Fibroblast of skin of scalp (primary cell): Measurements from ENCODE around the gene ARTN.

Experiments used
- DNase-seq: peaks from one replicate; pipeline ENCODE4 v3.0.0-alpha.2; 2013

The ARTN gene

DNA sequence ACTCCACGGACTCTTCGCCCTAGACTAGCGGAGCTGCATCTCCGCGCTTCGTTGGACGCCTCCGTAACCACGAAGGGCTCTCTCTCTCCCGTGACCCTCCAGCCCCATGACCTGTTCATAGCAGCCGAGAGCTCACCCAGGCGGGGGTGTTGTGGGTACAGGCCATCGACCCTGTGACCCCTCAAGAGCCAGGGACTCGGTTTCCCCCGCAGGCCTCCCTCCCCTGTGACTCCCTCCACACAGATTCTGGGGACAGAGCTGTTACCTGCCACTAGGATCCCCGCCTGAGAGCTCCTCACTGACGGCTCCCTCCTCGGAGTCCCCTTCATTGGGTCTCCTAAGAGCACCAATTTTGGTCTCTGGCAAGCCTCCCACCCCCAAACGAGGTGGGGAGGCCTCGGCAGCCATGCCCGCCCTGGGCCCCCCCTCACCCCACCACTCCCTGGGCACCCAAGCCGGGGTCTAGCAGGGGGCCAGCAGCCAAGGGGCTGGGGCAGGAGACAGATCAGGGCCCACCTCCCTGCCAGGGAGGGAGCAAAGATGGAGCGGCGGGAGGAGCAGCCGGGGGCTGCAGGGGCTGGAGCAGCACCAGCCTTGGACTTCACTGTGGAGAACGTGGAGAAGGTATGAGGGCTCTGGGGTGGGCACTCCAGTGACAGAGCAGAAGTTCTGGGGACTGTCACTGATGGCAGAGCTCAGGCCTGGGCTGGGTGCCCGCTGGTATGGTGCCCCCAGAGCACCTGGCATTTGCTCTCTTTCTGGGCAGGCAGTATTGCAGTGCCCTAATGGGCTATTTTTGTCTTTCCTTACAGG lies 13.7 kb downstream of the ARTN start:
- DNase-seq, result no peak

DNA sequence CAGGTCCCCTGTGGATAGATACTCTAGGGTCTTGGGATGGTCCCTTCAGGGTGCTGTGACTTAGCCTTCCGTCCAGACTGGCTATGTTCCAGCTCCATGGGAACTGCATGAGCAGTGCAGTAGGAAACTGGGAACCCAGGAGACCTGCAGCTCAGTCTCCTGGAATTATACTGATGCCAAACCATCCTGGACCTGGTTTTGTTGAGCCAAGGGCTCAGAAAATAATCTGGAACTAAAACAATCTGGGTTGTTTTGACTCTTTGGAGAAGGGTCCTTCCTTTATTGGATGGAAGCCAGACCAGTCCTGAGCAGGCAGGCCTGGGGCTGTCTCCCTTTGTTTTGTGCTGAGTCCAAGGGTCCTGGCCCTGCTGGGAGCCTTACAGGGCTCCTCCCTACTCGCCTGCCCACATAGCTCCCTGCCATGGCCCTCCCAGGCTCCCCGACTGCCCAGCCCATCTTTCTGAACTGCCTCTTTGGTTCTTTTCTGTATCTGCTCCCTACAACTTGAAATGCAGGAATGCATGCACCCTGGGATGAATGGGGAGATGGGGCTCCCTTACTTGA lies 14.4 kb downstream of the ARTN start:
- DNase-seq, result no peak

GRCh38 chr1:43949678-43950077 lies 16.1 kb downstream of the ARTN start:
- no peak for DNase-seq

DNA sequence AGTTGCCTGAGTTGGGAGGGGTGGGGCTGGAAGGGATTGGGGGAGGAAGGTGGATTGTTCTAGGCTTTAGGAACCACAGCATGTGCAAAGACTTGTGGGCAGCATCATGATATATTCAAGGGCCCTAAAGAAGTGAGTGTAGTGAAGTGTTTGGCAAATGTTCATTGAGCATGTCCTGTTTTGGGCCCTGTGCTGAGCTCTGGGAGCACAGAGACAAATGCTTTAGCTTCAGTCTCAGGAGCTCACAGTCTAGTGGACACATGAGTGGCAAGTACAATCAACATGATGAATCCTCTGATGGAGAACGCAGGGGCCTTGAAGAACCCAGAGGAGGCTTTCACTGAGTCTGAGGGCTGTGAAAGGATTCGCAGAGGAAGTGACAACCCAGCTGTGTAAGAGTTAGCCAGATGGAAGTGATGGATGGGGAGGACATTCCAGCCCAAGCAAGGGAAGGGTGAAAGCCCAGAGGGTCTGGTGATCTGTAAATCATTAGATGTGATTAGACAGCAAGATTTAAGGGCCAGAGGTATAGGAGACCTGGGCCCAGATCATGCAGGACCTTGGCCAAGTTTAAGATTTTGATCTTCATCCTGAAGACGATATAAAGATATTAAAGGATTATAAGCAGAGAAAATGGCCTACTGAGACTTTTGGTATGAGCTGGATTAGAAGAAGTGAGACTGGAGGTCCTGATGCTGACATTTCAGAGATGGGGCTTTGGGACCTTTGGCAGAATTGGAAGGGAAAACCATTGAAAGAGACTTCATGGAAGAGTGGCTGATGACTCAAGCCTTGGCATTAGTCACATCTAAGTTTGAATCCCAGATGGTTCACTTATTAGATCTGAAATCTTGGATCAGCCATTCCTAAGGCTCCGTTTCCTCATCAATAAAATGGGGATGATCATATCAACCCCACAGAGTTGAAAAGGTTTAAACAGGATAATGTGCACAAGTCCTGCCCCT lies 17.7 kb downstream of the ARTN start:
- no peak for DNase-seq

DNA sequence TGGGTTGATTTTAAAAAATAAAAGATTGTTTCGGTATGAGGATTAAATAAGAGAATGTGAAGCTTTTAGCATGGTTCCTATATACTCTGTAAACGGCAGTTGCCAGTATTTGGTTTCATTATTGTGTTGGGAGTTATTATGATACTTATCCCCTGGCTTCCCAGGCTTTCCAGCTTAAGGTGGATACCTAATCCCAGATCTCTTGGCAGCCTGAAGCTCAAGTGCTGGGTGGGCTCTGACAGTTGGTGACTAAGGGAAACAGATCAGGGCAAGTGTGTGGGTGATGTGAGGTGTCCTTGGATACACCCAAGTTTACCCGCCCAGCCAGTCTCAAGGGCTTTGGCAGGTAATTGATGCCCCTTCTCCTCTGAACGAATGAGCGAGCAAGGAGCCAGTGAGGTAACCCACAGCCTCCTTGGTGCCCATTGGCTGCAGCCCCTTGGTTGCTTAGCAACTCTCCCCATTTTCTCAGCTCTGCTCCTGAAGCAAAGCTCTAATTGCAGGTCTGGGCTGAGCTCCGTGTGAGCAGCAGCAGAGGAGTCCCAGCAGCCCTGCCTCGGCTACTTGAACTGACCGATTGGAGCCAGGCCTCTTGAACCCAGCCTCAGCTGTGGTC lies 19.2 kb downstream of the ARTN start:
- no peak for DNase-seq

DNA sequence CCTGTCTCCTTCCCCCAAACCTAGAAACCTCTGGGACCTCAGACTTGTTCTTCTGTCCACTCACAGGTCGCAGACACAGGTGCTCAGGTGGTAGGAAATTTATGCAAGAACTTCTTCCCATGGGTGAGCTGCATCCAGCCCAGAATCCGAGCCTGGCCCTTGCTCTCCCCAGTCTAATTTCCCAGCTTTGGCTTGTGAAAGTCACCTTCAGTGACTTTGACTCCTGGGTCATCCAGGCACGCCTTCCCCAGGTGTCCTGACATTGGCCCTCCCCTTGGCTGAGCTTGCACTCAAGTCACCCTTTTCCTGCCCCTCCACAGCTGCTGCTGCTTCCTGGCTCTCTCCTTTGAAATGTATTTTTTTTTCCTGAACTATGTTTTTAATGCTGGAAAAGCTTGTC lies 19.8 kb downstream of the ARTN start:
- DNase-seq, result no peak

DNA sequence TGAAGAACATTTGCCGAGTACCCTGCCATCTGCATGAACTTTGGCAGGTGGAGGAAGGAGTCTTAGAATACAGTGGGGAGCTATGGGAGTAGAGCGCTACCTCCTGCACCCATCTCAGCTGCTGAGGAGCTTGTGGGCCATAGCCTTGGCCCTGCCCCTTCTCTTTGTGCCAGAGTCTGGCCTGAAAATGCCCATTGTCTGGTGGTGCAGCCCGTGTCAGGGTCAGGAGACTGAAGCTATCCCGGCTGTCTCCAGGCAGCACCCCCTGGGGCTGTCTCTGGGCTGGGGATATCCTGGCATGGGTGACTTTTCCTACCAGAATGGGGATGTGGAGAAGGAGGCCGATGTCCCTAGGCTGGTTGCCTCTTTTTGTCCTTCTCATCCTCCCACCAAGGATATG lies 20.4 kb downstream of the ARTN start:
- no peak for DNase-seq

- DNase-seq, result no peak
Measured at GRCh38 chr1:43956234-43956633, 22.6 kb downstream of the ARTN start.

DNA sequence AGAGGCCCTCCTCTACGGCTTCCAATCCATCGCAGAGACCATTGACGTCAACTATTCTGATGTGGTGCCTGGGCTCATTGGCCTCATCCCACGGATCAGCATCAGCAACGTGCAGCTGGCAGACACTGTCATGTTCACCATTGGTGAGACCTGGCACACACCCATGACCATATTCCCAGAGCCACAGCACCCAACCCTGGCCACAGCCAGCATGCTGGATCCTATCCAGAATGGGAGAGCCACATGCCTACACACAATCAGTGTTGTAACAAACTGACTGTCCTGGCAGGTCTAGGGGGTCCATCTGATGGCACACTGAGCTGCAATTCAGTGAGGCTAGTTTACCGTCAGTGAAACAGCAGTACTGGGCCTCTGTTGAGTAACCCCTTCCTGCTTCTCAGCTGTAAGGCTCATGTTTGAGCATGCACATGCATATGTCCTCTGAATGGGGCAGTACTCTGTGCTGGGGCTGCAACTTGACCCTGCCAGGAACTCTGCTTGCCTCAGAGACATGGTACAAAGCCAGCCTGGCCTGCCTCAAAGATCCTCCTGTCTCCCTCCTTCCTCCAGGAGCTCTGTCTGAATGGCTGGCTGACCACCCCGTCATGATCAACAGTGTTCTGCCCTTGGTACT lies 23.9 kb downstream of the ARTN start:
- no peak for DNase-seq

GRCh38 chr1:43958351-43959255 lies 25.0 kb downstream of the ARTN start:
- DNase-seq, result no peak

DNA sequence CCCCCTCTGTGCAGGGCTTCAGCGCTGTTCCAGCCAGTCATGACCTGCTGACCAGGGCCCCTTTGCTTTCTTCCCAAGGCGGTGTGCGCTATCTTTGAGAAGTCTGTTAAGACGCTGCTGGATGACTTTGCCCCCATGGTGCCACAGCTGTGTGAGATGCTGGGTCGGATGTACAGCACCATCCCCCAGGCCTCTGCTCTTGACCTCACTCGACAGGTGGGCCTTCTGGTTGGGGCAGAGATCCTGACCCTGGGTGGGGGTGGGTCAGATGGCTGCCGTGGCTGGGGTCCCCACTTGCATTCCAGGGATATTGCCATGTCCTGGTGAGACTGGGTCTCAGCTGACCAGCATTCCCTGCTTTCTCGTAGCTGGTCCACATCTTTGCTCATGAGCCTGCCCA lies 27.2 kb downstream of the ARTN start:
- no peak for DNase-seq

DNA sequence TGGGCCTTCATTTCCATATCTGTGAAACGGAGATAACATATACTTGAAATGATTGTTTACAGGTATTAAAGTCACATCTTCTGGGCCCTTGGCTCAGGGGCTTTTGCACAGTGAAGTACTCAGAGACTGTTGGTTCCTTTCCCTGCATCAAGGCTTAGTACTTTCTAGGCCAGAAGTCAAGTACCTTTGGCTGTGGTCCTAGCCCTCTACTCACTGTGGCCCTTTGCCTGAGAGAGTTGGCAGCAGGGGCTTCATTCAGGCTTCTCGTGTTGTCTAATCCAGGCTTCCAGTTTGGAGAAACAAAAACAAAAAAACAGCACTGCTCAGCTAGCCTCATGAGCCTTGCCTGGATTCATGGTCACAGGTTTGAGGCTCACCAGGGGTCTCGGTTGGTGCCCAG lies 28.1 kb downstream of the ARTN start:
- no peak for DNase-seq

DNA sequence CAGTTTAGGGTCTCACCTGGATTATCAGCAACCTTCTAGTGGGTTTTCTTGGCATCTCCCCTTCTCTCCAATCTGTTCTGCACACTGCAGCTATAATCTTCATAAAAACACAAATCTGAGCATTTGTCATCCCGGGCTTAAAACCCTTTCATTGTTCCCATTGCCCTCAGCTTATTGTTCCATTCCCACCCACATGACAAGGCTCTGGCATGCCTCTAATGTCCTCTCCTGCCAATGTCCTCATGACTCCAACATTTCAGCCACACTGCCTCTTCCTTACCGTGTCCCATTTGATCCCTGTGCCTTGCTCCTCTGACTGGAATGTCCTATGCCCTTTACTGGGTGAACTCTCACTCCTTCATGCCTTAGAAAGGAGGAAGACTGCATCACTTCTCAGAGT lies 28.7 kb downstream of the ARTN start:
- no peak for DNase-seq

- DNase-seq, result no peak
Measured at GRCh38 chr1:43963006-43963405, 29.4 kb downstream of the ARTN start.

DNA sequence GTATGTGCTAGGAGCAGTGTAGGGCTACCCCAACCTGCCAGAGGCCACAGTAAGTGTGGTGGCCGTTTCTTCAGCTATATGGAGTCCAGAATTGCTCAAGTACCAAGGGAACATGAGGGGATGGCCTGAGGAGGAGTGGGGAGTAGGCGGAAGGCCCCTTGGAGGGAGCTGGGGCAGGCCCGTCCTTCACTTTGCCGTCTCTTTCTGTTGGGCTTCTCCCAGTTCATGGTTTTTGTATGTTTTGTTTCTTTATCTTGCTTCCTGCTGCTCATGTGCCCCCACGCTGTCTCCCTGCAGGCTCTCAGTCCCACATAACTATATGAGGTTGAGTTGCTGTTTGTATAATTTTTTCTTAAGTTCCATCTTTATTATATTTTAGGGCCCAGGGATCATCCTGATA lies 30.3 kb downstream of the ARTN start:
- no peak for DNase-seq

GRCh38 chr1:43965316-43965715 lies 31.7 kb downstream of the ARTN start:
- DNase-seq, result no peak

GRCh38 chr1:43968348-43968948 lies 34.8 kb downstream of the ARTN start:
- DNase-seq, result peak; percentile 31

DNA sequence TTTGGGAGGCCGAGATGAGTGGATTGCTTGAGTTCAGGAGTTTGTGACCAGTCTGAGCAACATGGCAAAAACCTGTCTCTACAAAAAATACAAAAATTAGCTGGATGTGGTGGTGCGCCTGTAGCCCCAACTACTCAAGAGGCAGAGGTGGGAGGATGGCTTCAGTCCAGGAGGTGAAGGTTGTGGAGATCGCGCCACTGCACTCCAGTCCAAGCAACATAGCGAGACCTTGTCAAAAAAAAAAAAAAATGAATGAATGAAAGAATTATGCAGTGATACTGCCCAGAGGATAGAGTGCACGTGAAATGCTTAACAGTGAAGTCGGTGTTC lies 35.8 kb downstream of the ARTN start:
- DNase-seq, result no peak

DNA sequence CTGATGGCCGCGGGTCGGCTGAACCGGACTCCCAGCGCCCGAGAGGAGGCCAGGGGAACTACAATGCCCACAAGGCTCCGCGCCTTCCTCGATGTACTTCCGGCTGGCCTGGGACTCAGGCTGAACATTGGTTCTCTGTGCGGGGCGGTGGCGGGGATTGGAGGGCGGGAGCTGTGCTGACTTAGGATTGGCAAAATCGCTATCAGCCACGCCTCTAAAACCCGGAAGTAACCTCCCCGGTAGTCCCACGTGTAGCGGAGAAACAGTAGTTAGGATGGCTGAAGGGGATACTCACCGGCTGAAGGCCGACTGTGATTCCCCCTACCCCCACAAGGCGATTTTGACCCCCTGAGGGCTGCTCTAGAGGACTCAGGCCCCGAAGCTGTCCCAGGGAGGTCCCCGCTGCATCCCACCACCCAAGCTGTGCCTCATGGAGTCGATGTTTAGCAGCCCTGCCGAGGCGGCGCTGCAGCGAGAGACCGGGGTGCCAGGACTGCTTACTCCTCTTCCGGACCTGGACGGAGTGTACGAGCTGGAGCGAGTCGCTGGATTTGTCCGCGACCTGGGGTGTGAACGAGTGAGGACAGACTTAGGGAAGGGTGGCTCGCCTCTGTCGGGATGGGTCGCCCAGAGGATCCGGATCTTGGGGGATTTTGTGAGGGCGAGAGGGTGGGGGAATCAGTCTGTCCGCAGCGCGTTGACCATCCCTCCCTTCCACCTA lies 36.3 kb downstream of the ARTN start, which contains the start of gene DPH2:
Gene DPH2, plus strand, starts transcription at position 265 of the 721 bp plus-strand sequence. Its CDS starts 166 bp downstream, at position 431.
- DNase-seq, result peak; percentile 97

DNA sequence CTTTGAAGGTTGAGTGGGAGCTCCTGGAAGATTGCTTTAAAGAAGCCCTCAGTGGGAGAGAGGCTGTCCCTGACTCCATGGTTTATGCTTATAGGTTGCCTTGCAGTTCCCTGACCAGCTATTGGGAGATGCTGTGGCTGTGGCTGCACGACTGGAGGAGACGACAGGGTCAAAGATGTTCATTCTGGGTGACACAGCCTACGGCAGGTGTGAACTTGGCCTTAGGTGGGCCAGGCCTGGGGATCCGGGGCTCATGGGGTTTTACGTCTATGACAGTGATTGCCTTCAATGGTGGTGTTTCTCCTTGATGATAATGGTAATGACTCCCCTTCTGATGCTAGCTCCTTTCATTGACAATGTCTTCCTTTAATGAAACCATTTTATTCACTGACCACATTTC lies 36.9 kb downstream of the ARTN start:
- no peak for DNase-seq
